ENCODE results near the gene SYNE4.
"Not testable (repeated sequence)": the region's sequence is repeated elsewhere in the genome, so short reads cannot be mapped to it uniquely, and the experiment has no call there.

DNA sequence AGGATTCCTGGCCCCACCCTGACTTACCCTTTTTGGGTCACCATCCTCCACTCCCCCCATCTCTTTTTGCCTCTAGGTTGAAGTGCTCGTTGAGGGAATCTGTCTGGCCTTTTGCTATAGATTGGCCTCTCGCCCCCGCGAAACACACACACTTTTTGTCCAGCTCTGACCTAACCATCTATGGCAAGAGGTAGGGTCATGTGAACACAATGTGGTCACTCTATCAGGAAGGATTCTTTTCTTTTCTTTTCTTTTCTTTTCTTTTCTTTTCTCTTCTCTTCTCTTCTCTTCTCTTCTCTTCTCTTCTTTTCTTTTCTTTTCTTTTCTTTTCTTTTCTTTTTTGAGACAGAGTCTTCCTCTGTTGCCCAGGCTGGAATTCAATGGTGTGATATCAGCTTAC, 27.6 kb downstream of the SYNE4 start:
- TF ChIP-seq, protein P1, sequence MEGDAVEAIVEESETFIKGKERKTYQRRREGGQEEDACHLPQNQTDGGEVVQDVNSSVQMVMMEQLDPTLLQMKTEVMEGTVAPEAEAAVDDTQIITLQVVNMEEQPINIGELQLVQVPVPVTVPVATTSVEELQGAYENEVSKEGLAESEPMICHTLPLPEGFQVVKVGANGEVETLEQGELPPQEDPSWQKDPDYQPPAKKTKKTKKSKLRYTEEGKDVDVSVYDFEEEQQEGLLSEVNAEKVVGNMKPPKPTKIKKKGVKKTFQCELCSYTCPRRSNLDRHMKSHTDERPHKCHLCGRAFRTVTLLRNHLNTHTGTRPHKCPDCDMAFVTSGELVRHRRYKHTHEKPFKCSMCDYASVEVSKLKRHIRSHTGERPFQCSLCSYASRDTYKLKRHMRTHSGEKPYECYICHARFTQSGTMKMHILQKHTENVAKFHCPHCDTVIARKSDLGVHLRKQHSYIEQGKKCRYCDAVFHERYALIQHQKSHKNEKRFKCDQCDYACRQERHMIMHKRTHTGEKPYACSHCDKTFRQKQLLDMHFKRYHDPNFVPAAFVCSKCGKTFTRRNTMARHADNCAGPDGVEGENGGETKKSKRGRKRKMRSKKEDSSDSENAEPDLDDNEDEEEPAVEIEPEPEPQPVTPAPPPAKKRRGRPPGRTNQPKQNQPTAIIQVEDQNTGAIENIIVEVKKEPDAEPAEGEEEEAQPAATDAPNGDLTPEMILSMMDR (conservative IDR thresholded peaks at IDR 0.05; ENCODE audit: low read length), result not testable (repeated sequence)
- not testable (repeated sequence) for TF ChIP-seq EZH2phosphoT487 (IDR thresholded peaks at IDR 0.05; ENCODE audit: borderline replicate concordance, low read depth, low read length)
